HepG2 (cell line): ENCODE measurements around the gene RLN3. TPM values are rescaled to one million over a fixed set of nuclear protein-coding genes. Genes with fewer than 3 reads are reported as not detected.

Experiments used
- ADNP ChIP-seq: sonication (generic); formaldehyde crosslinking; IDR thresholded peaks from 2 replicates; pipeline ENCODE4 v1.4.0; 2020; ENCODE audit warnings: missing genetic modification reagents
- CREM ChIP-seq, 2 experiments: sonication (generic) in 1 of 2; formaldehyde crosslinking in 1 of 2; IDR thresholded peaks; 2 replicates each; pipeline versions ENCODE4 v1.4.0 to v1.6.1; 2016 to 2020; ENCODE audit warnings: antibody characterized with exemption in 1 of 2, mild to moderate bottlenecking in 1 of 2, missing genetic modification reagents in 1 of 2
- GFI1 ChIP-seq: sonication (generic); formaldehyde crosslinking; IDR thresholded peaks from 2 replicates; pipeline ENCODE4 v1.5.0; 2020; ENCODE audit warnings: missing genetic modification reagents, mild to moderate bottlenecking, borderline replicate concordance
- HDAC2 ChIP-seq: sonication (generic); formaldehyde crosslinking; IDR thresholded peaks from 2 replicates; pipeline ENCODE4 v1.4.0; 2020; ENCODE audit warnings: missing genetic modification reagents
- KDM6A ChIP-seq: IDR thresholded peaks from 2 replicates; pipeline ENCODE4 v1.6.1; 2016; ENCODE audit warnings: low read depth
- MEF2D ChIP-seq: sonication (generic); formaldehyde crosslinking; IDR thresholded peaks from 2 replicates; pipeline ENCODE4 v1.5.1; 2020; ENCODE audit warnings: mild to moderate bottlenecking, missing genetic modification reagents
- MXI1 ChIP-seq: IDR thresholded peaks from 3 replicates; pipeline ENCODE4 v1.6.1; 2012; ENCODE audit warnings: low read depth, low read length, inconsistent platforms, borderline replicate concordance
- NFIB ChIP-seq: sonication (generic); formaldehyde crosslinking; IDR thresholded peaks from 2 replicates; pipeline ENCODE4 v1.9.0; 2021; ENCODE audit warnings: missing genetic modification reagents, mild to moderate bottlenecking, borderline replicate concordance
- SAP130 ChIP-seq: IDR thresholded peaks from 2 replicates; pipeline ENCODE4 v1.6.1; 2016; ENCODE audit warnings: low read depth
- TBX2 ChIP-seq: sonication (generic); formaldehyde crosslinking; IDR thresholded peaks from 2 replicates; pipeline ENCODE4 v1.5.0; 2020; ENCODE audit warnings: missing genetic modification reagents, mild to moderate bottlenecking, borderline replicate concordance
- TRAFD1 ChIP-seq: sonication (generic); formaldehyde crosslinking; IDR thresholded peaks from 2 replicates; pipeline ENCODE4 v1.5.1; 2020; ENCODE audit warnings: missing genetic modification reagents, mild to moderate bottlenecking, borderline replicate concordance
- YY1 ChIP-seq: IDR thresholded peaks from 2 replicates; pipeline ENCODE4 v1.6.1; 2011; ENCODE audit warnings: low read length, low read depth, moderate library complexity, mild to moderate bottlenecking; ENCODE audit not compliant: insufficient read depth, insufficient replicate concordance
- ZC3H4 ChIP-seq: sonication (generic); formaldehyde crosslinking; IDR thresholded peaks from 2 replicates; pipeline ENCODE4 v1.4.0; 2020; ENCODE audit warnings: missing genetic modification reagents, borderline replicate concordance
- ZFX ChIP-seq: sonication (generic); formaldehyde crosslinking; IDR thresholded peaks from 2 replicates; pipeline ENCODE4 v1.4.0; 2020; ENCODE audit warnings: mild to moderate bottlenecking, low read depth, missing genetic modification reagents, moderate library complexity
- ZFYVE20 ChIP-seq: sonication (generic); formaldehyde crosslinking; IDR thresholded peaks from 2 replicates; pipeline ENCODE4 v1.8.0; 2023; ENCODE audit warnings: low read depth, mild to moderate bottlenecking, moderate library complexity, missing genetic modification reagents, borderline replicate concordance
- ZNF101 ChIP-seq: sonication (generic); formaldehyde crosslinking; IDR thresholded peaks from 2 replicates; pipeline ENCODE4 v1.4.0; 2020; ENCODE audit warnings: mild to moderate bottlenecking, low read depth, missing genetic modification reagents, borderline replicate concordance
- ZNF256 ChIP-seq: sonication (generic); formaldehyde crosslinking; conservative IDR thresholded peaks from 2 replicates; pipeline ENCODE4 v1.4.0; 2020; ENCODE audit warnings: missing genetic modification reagents
- ZNF275 ChIP-seq: sonication (generic); formaldehyde crosslinking; IDR thresholded peaks from 2 replicates; pipeline ENCODE4 v1.8.0; 2022; ENCODE audit warnings: missing genetic modification reagents, mild to moderate bottlenecking, inconsistent platforms, borderline replicate concordance
- ZNF556 ChIP-seq: sonication (generic); formaldehyde crosslinking; IDR thresholded peaks from 2 replicates; pipeline ENCODE4 v1.4.0; 2020; ENCODE audit warnings: mild to moderate bottlenecking, missing genetic modification reagents, borderline replicate concordance
- ZNF567 ChIP-seq: sonication (generic); formaldehyde crosslinking; IDR thresholded peaks from 2 replicates; pipeline ENCODE4 v1.8.1; 2023; ENCODE audit warnings: mild to moderate bottlenecking, missing genetic modification reagents, borderline replicate concordance
- ZNF574 ChIP-seq: sonication (generic); formaldehyde crosslinking; IDR thresholded peaks from 2 replicates; pipeline ENCODE4 v1.4.0; 2020; ENCODE audit warnings: missing genetic modification reagents
- ZNF782 ChIP-seq: sonication (generic); formaldehyde crosslinking; IDR thresholded peaks from 2 replicates; pipeline ENCODE4 v1.4.0; 2020; ENCODE audit warnings: missing genetic modification reagents, mild to moderate bottlenecking, borderline replicate concordance
- ZNF790 ChIP-seq: sonication (generic); formaldehyde crosslinking; IDR thresholded peaks from 2 replicates; pipeline ENCODE4 v1.8.0; 2022; ENCODE audit warnings: missing genetic modification reagents, mild to moderate bottlenecking, borderline replicate concordance
- ZNF839 ChIP-seq: sonication (generic); formaldehyde crosslinking; IDR thresholded peaks from 2 replicates; pipeline ENCODE4 v1.4.0; 2020; ENCODE audit warnings: missing genetic modification reagents, mild to moderate bottlenecking, borderline replicate concordance
- polyA plus RNA-seq, 8 experiments: library from polyadenylated mRNA; depleted of rRNA in 3 of 8; stranded (reverse) in 7 of 8; unstranded in 1 of 8; fragments of >200 nt; fragmentation: Illumina TruSeq in 4 of 8; extraction: Trizol in 4 of 8; gene quantifications; 2 replicates each; pipeline versions ENCODE4 v1.2.1 to v1.2.3, GENCODE V29; 2011 to 2016; ENCODE audit warnings: low read depth in 4 of 8, missing spikeins in 1 of 8, mixed read lengths in 1 of 8; ENCODE audit not compliant: insufficient read depth in 1 of 8
- total RNA-seq, 5 experiments: library from RNA; depleted of rRNA; stranded (reverse); fragments of >200 nt; fragmentation: Illumina TruSeq; extraction: Trizol; gene quantifications; 2 replicates each; pipeline ENCODE4 v1.2.3, GENCODE V29; 2016; ENCODE audit warnings: low read depth in 1 of 5

RLN3 gene
- total and polyA plus RNA-seq, 2 of the 13 experiments (the other 11 are each of a cell fraction or from before 2014, with no cell fraction given) = not detected

- TF ChIP-seq ZC3H4 (no peak), TRAFD1 (CRISPR knock-in tag) (no peak), ZNF256 (CRISPR knock-in tag) (no peak; the same call in 1 of the 2 replicates), ZNF790 (CRISPR knock-in tag) (peak; percentile 97), ZNF275 (CRISPR knock-in tag) (0 out of 2 replicates have a peak, but pooled peaks have one; percentile 69), GFI1 (CRISPR knock-in tag) (no peak), KDM6A (no peak), ZNF101 (CRISPR knock-in tag) (no peak), MXI1 (no peak; the same call in 2 of the 3 replicates), TBX2 (peak; percentile 87), ZNF556 (CRISPR knock-in tag) (no peak), CREM (IDR thresholded peaks at IDR 0.05) (no peak; the same call in 1 of the 2 replicates), CREM (CRISPR knock-in tag; IDR thresholded peaks at IDR 0.05) (peak; percentile 90), ZNF567 (CRISPR knock-in tag) (peak; percentile 87; the same call in 1 of the 2 replicates), SAP130 (CRISPR knock-in tag) (peak; percentile 68), HDAC2 (CRISPR knock-in tag) (peak; percentile 74), ZFX (peak; percentile 91), ZNF574 (CRISPR knock-in tag) (peak; percentile 80; the same call in 1 of the 2 replicates), ADNP (no peak), ZNF782 (CRISPR knock-in tag) (no peak), ZFYVE20 (no peak), NFIB (CRISPR knock-in tag) (no peak), ZNF839 (CRISPR knock-in tag) (peak; percentile 91; the same call in 1 of the 2 replicates), MEF2D (peak; percentile 78), YY1 (peak; percentile 74)
These were observed 21.0 kb upstream of the RLN3 start (continued) for GRCh38 chr19:14006766-14007562.
